IMR-90 (cell line): Measurements from ENCODE around the gene TCF4. TPM values are rescaled to one million over a fixed set of nuclear protein-coding genes. Genes with fewer than 3 reads are reported as not detected.

Experiments used
- ATAC-seq: fragments of 200-7000 bp; cut with Tn5 transposase; 2 replicates; pipeline ENCODE4 v1.9.1; 2020; ENCODE audit warnings: low read depth, mild to moderate bottlenecking, moderate library complexity
- BruUV-seq: library from RNA; stranded (reverse); fragments of 400-500 nt; replicated peaks from 2 replicates; lab custom pipeline; 2021; lab: Mats Ljungman, UMichigan
- CTCF ChIA-PET: fragments of 300-600 bp; formaldehyde crosslinking; extraction: SDS; loops from one replicate; lab custom pipeline; 2021; ENCODE audit warnings: antibody characterized with exemption; lab: Yijun Ruan, JAX
- POLR2A ChIA-PET: fragments of 300-600 bp; sonication (Branson Sonifier 250); formaldehyde crosslinking; loops from one replicate; lab custom pipeline; 2022; ENCODE audit warnings: antibody characterized with exemption; ENCODE audit not compliant: unreplicated experiment; lab: Charles Lee
- DNase-seq: peaks from one replicate; pipeline ENCODE4 v3.0.0; 2013
- H2AFZ ChIP-seq: replicated peaks from 2 replicates; pipeline ENCODE3; 2013; ENCODE audit warnings: low read length, mild to moderate bottlenecking; ENCODE audit not compliant: poor library complexity
- H2AK5ac ChIP-seq: 2 replicates; pipeline ENCODE4 v1.6.1; 2013; ENCODE audit warnings: low read depth, low read length, inconsistent platforms
- H2AK9ac ChIP-seq: replicated peaks from 2 replicates; pipeline ENCODE3; 2013; ENCODE audit warnings: mild to moderate bottlenecking, low read depth, low read length, moderate library complexity; ENCODE audit not compliant: poor library complexity
- H2BK120ac ChIP-seq: 2 replicates; pipeline ENCODE4 v1.6.1; 2013; ENCODE audit warnings: low read depth, low read length, inconsistent platforms
- H2BK15ac ChIP-seq: 3 replicates; pipeline ENCODE4 v1.6.1; 2013; ENCODE audit warnings: low read depth, low read length, inconsistent platforms
- H2BK20ac ChIP-seq: 2 replicates; pipeline ENCODE4 v1.6.1; 2013; ENCODE audit warnings: low read depth, mild to moderate bottlenecking, inconsistent platforms, low read length, moderate library complexity
- H2BK5ac ChIP-seq: 2 replicates; pipeline ENCODE4 v1.6.1; 2013; ENCODE audit warnings: mild to moderate bottlenecking, low read depth, low read length, inconsistent platforms; ENCODE audit not compliant: poor library complexity, severe bottlenecking
- H3K14ac ChIP-seq: replicated peaks from 2 replicates; pipeline ENCODE4 v1.6.1; 2013; ENCODE audit warnings: low read depth, low read length, inconsistent platforms
- H3K18ac ChIP-seq: 2 replicates; pipeline ENCODE4 v1.6.1; 2013; ENCODE audit warnings: low read depth, low read length, control low read depth
- H3K23ac ChIP-seq: 2 replicates; pipeline ENCODE4 v1.6.1; 2013; ENCODE audit warnings: low read depth, low read length, inconsistent platforms
- H3K27ac ChIP-seq: 2 replicates; pipeline ENCODE4 v1.5.1; 2013; ENCODE audit warnings: mild to moderate bottlenecking, control low read depth, low read length; ENCODE audit not compliant: insufficient read depth
- H3K27me3 ChIP-seq: 2 replicates; pipeline ENCODE4 v1.6.1; 2013; ENCODE audit warnings: low read length; ENCODE audit not compliant: control insufficient read depth, insufficient read depth
- H3K36me3 ChIP-seq: 2 replicates; pipeline ENCODE4 v1.6.1; 2013; ENCODE audit warnings: low read length, mixed read lengths; ENCODE audit not compliant: control insufficient read depth, insufficient read depth
- H3K4ac ChIP-seq: 2 replicates; pipeline ENCODE4 v1.6.1; 2013; ENCODE audit warnings: low read depth, low read length, inconsistent platforms
- H3K4me1 ChIP-seq: 2 replicates; pipeline ENCODE4 v1.6.1; 2013; ENCODE audit warnings: low read length, mixed read lengths; ENCODE audit not compliant: control insufficient read depth, insufficient read depth
- H3K4me2 ChIP-seq: 2 replicates; pipeline ENCODE4 v1.6.1; 2013; ENCODE audit warnings: low read depth, mild to moderate bottlenecking, control low read depth, low read length, moderate library complexity
- H3K4me3 ChIP-seq: 2 replicates; pipeline ENCODE4 v1.5.1; 2013; ENCODE audit warnings: low read depth, mild to moderate bottlenecking, control low read depth, low read length, moderate library complexity; ENCODE audit not compliant: insufficient read depth
- H3K56ac ChIP-seq: 2 replicates; pipeline ENCODE4 v1.6.1; 2013; ENCODE audit warnings: low read length, inconsistent platforms; ENCODE audit not compliant: insufficient read depth; ENCODE audit errors: extremely low read depth
- H3K79me1 ChIP-seq, 2 experiments: 2 replicates each; pipeline ENCODE4 v1.6.1; 2013; ENCODE audit warnings: low read length in 2 of 2, inconsistent platforms in 1 of 2, low read depth in 1 of 2
- H3K9ac ChIP-seq: 2 replicates; pipeline ENCODE4 v1.6.1; 2013; ENCODE audit warnings: low read depth, low read length, control low read depth
- H3K9me1 ChIP-seq: 2 replicates; pipeline ENCODE4 v1.6.1; 2013; ENCODE audit warnings: low read length, inconsistent platforms; ENCODE audit not compliant: insufficient read depth
- H3K9me3 ChIP-seq: 2 replicates; pipeline ENCODE4 v1.6.1; 2013; ENCODE audit warnings: low read length; ENCODE audit not compliant: control insufficient read depth, insufficient read depth
- H4K20me1 ChIP-seq: 2 replicates; pipeline ENCODE4 v1.6.1; 2013; ENCODE audit warnings: low read length, inconsistent platforms; ENCODE audit not compliant: insufficient read depth
- H4K5ac ChIP-seq: 2 replicates; pipeline ENCODE4 v1.6.1; 2013; ENCODE audit warnings: mild to moderate bottlenecking, low read depth, low read length, control low read depth
- H4K8ac ChIP-seq, 2 experiments: 2 replicates each; pipeline ENCODE4 v1.6.1; 2013; ENCODE audit warnings: low read depth in 2 of 2, low read length in 2 of 2, control low read depth in 1 of 2, inconsistent platforms in 1 of 2
- H4K91ac ChIP-seq: 2 replicates; pipeline ENCODE4 v1.6.1; 2013; ENCODE audit warnings: low read depth, low read length, inconsistent platforms; ENCODE audit not compliant: insufficient read depth
- MAFK ChIP-seq: IDR thresholded peaks from 2 replicates; pipeline ENCODE4 v1.6.1; 2012; ENCODE audit warnings: low read depth, low read length, improper control_type of control experiment
- MAZ ChIP-seq: IDR thresholded peaks from 2 replicates; pipeline ENCODE4 v1.6.1; 2012; ENCODE audit warnings: low read depth, mild to moderate bottlenecking, low read length, improper control_type of control experiment, moderate library complexity, borderline replicate concordance
- POLR2A ChIP-seq: IDR thresholded peaks from 2 replicates; pipeline ENCODE4 v1.6.1; 2012; ENCODE audit warnings: mild to moderate bottlenecking, low read depth, low read length
- RCOR1 ChIP-seq: IDR thresholded peaks from 2 replicates; pipeline ENCODE4 v1.6.1; 2012; ENCODE audit warnings: mild to moderate bottlenecking, low read length, improper control_type of control experiment; ENCODE audit not compliant: insufficient replicate concordance
- SMC3 ChIP-seq: fragments of 150-350 bp; IDR thresholded peaks from 2 replicates; pipeline ENCODE4 v1.6.1; 2016; ENCODE audit warnings: low read depth, mild to moderate bottlenecking, antibody characterized with exemption, low read length, moderate library complexity
- USF2 ChIP-seq: fragments of 150-350 bp; IDR thresholded peaks from 2 replicates; pipeline ENCODE4 v1.6.1; 2017; ENCODE audit warnings: mild to moderate bottlenecking, antibody characterized with exemption, low read length, low read depth
- WGBS, 2 experiments: methylation state at CpG; one replicate each; pipeline versions ENCODE4 v1.1.5 to v1.1.7; 2013; ENCODE audit warnings: missing lambda C conversion rate in 2 of 2; ENCODE audit not compliant: insufficient read length in 1 of 2; ENCODE audit errors: extremely low coverage in 2 of 2; 5-methylcytosine and 5-hydroxymethylcytosine counted together
- dilution Hi-C: fragments of 300-500 bp; cut with HindIII; formaldehyde crosslinking; loops from one replicate; pipeline ENCODE4 v1.14.3; 2018; ENCODE audit warnings: low sequenced_read_pairs; ENCODE audit not compliant: unreplicated experiment
- in situ Hi-C: fragments of 300-500 bp; cut with MboI; formaldehyde crosslinking; loops from 3 replicates; pipeline ENCODE4 v1.14.3; 2019; ENCODE audit warnings: low sequenced_read_pairs, inconsistent platforms, mixed read lengths
- intact Hi-C: fragments of 100-400 bp; cut with micrococcal nuclease; formaldehyde crosslinking; loops from 2 replicates; pipeline ENCODE4 v1.10.0; 2022
- polyA plus RNA-seq, 3 experiments: library from polyadenylated mRNA; depleted of rRNA; stranded (reverse); fragments of >200 nt; gene quantifications; 2 replicates each; pipeline ENCODE4 v1.2.3, GENCODE V29; 2012; ENCODE audit warnings: low replicate concordance in 1 of 3
- total RNA-seq: library from RNA; depleted of rRNA; stranded (reverse); fragments of >200 nt; gene quantifications from 2 replicates; pipeline ENCODE4 v1.2.3, GENCODE V29; 2012

The TCF4 gene
- total and polyA plus RNA-seq, 2 of the 4 experiments (the other 2 are of a cell fraction): 30.0 to 87.1 TPM

- dilution Hi-C loops: no loop called here
- no peak overlapping the region for H3K4ac ChIP-seq
- H2AK9ac ChIP-seq: no peak overlapping the region
- no peak overlapping the region for H3K27ac ChIP-seq
- no peak overlapping the region for H3K9ac ChIP-seq
- POLR2A ChIA-PET: no interaction called here
- no peak overlapping the region for H3K4me3 ChIP-seq
- H2AK5ac ChIP-seq: no peak overlapping the region
- no peak overlapping the region for H3K14ac ChIP-seq
- no peaks in the 10 kb centered on the region for H3K36me3 ChIP-seq
- H4K8ac ChIP-seq: no peak overlapping the region
- no peak overlapping the region for H4K5ac ChIP-seq
- no peaks in the 10 kb centered on the region; the same call in 1 of the 2 replicates for H4K20me1 ChIP-seq
- no peak overlapping the region for H2BK120ac ChIP-seq
- no TSS peak for BruUV-seq
- H3K9me3 ChIP-seq: no peaks in the 10 kb centered on the region
- H2BK15ac ChIP-seq: no peak overlapping the region
- H3K23ac ChIP-seq: no peak overlapping the region
- WGBS, 2 experiments: no CpG with 5 or more reads among the region's 1 CpG
- no peak overlapping the region for H3K56ac ChIP-seq
- H3K27me3 ChIP-seq: no peaks in the 10 kb centered on the region
- no peak overlapping the region for H3K18ac ChIP-seq
- H3K4me2 ChIP-seq: no peak overlapping the region
- H3K79me1 ChIP-seq: peaks cover 29 to 58% of the 10 kb centered on the region in 2 experiments
- no peak for TF ChIP-seq MAFK
- no peak for TF ChIP-seq USF2
- no peak for TF ChIP-seq POLR2A
- no peak for TF ChIP-seq RCOR1
- TF ChIP-seq SMC3: no peak
- no peak for TF ChIP-seq MAZ
- H3K9me1 ChIP-seq: peaks cover 3% of the 10 kb centered on the region
- peaks cover 1% of the 10 kb centered on the region; the same call in 1 of the 2 replicates for H3K4me1 ChIP-seq
- H2BK5ac ChIP-seq: no peak overlapping the region
- CTCF ChIA-PET: no interaction called here
- intact Hi-C loops: no loop called here
- no peak overlapping the region for H2AFZ ChIP-seq
- no peak overlapping the region for H2BK20ac ChIP-seq
- ATAC-seq: no peak
- in situ Hi-C loops: no loop called here
- DNase-seq: no peak
- H4K91ac ChIP-seq: no peak overlapping the region
These were observed 227.9 kb downstream of the TCF4 start for GRCh38 chr18:55360061-55360460.
